OCI-LY7 (cell line): ENCODE data around the gene FOXD1.

Source experiments
- CTCF ChIP-seq: fragments of 200-600 bp; sonication (generic); conservative IDR thresholded peaks from 2 replicates; pipeline ENCODE4 v1.5.1; 2014; ENCODE audit warnings: mild to moderate bottlenecking, antibody characterized with exemption, low read length, moderate library complexity, mixed read lengths
- EZH2phosphoT487 ChIP-seq: fragments of 200-600 bp; sonication (generic); IDR thresholded peaks from 2 replicates; pipeline ENCODE4 v1.6.1; 2018; ENCODE audit warnings: low read depth, borderline replicate concordance, mild to moderate bottlenecking, mixed run types, antibody characterized with exemption, low read length, moderate library complexity, mixed read lengths

GRCh38 chr5:73471654-73472053 is 23.1 kb upstream of the FOXD1 start:
- no peak for TF ChIP-seq CTCF
- no peak for TF ChIP-seq EZH2phosphoT487
